GM20000 (cell line): Measurements from ENCODE around the gene KCNK4.

Experiments
- DNase-seq: peaks from one replicate; pipeline ENCODE4 v3.0.0; 2012; ENCODE audit warnings: low spot score
- TF ChIP-seq, protein P1 (sequence below): IDR thresholded peaks from 2 replicates; pipeline ENCODE4 v1.5.1; 2012; ENCODE audit warnings: mild to moderate bottlenecking, control low read depth; ENCODE audit errors: extremely low read depth, missing control alignments

The KCNK4 gene

DNA sequence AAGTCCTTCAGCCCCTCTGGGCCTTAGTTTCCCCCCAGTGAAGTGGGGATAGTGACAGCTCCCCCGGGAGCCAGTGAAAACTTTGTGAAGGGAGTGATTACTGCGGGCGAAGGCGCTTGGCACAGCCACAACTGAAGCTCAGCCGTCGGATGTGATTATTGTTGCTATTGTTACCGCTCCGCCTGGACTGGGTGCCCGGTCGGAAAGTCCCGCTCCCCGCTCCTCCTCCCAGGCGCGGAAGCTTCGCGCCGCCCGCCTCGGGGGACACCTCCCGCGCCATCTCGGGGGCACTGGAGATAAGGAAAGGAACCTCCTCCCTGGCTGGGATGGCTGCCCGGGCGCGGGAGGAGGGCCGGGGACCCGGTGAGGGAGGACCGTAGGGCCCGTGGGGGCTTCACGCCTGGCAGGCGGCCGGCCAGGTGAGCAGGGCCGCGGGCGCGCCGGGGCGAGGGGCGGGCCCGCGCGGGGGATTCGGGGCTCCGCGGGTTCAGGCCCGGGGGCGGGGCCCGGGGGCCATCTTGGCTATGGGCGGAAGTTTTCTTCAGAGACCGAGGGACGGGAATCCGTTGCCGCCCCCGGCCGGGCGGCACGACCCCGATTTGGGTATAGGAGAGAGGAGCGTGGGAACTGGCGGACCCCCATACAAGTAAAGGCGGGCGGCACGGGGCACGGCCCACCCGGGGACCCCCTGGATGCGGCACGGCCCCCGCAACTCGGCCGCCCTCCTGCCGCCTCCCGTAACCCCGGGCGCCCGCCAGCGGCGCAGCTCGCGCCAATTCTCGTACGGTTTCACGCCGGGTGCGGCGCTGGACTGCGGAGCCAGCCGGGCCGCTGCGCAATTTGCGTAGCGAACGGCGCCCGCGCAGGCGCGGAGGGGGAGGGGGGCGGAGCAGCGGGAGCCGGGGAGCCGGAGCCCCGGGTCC, 5.9 kb upstream of the KCNK4 start, which contains the start of gene GPR137:
Gene GPR137, plus strand, starts transcription at position 887 of the 923 bp plus-strand sequence. CDS start 677 bp downstream, outside the sequence.
- DNase-seq: peak; percentile 98
- TF ChIP-seq, protein P1, sequence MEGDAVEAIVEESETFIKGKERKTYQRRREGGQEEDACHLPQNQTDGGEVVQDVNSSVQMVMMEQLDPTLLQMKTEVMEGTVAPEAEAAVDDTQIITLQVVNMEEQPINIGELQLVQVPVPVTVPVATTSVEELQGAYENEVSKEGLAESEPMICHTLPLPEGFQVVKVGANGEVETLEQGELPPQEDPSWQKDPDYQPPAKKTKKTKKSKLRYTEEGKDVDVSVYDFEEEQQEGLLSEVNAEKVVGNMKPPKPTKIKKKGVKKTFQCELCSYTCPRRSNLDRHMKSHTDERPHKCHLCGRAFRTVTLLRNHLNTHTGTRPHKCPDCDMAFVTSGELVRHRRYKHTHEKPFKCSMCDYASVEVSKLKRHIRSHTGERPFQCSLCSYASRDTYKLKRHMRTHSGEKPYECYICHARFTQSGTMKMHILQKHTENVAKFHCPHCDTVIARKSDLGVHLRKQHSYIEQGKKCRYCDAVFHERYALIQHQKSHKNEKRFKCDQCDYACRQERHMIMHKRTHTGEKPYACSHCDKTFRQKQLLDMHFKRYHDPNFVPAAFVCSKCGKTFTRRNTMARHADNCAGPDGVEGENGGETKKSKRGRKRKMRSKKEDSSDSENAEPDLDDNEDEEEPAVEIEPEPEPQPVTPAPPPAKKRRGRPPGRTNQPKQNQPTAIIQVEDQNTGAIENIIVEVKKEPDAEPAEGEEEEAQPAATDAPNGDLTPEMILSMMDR: no peak

DNA sequence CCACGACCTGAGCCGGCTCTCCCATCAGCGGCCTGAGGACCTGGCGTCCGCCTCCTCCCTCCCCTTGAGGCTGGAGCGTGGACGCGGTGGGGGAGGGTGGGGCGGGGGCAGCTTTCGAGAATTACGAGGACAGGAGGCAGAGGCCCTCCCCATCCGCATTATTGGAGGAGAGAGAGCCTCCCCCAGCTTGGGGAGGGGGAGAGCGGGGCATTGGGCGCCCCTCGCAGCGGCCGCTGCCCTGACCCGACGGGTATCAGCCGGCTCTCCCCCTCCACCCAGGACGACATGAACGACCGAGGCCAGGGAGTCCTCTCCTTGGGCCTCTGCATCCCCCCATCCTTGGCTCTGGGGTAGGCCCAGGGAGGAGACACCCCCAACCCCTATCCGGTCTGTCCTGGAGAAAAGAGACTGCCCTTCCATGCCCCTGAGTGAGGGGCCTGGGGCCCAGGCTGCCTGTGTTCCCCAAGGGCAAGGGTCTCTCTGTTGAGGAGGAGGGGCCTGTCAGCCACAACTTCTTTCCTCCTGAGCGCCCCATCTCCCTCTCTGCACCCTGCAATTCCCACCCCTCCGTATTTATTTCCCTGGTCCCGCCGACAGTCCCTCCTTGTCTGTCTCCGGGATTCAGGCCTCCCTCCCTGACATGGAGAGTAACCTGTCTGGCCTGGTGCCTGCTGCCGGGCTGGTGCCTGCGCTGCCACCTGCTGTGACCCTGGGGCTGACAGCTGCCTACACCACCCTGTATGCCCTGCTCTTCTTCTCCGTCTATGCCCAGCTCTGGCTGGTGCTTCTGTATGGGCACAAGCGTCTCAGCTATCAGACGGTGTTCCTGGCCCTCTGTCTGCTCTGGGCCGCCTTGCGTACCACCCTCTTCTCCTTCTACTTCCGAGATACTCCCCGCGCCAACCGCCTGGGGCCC, 5.0 kb upstream of the KCNK4 start:
- no peak for DNase-seq
- TF ChIP-seq, protein P1: no peak

DNA sequence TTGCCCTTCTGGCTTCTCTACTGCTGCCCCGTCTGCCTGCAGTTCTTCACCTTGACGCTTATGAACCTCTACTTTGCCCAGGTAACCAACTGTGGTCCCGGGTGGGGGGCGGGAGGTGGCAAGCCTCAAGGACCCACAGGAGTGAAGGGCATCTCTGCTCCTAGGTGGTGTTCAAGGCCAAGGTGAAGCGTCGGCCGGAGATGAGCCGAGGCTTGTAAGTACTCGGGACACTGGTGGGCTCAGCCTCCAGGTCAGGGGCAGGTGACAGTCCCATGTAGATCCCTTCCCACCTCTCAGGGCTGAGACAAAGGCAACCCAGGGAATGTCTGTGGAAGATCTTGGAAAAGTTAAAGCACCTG, 4.3 kb upstream of the KCNK4 start:
- DNase-seq: no peak
- TF ChIP-seq, protein P1: no peak

DNA sequence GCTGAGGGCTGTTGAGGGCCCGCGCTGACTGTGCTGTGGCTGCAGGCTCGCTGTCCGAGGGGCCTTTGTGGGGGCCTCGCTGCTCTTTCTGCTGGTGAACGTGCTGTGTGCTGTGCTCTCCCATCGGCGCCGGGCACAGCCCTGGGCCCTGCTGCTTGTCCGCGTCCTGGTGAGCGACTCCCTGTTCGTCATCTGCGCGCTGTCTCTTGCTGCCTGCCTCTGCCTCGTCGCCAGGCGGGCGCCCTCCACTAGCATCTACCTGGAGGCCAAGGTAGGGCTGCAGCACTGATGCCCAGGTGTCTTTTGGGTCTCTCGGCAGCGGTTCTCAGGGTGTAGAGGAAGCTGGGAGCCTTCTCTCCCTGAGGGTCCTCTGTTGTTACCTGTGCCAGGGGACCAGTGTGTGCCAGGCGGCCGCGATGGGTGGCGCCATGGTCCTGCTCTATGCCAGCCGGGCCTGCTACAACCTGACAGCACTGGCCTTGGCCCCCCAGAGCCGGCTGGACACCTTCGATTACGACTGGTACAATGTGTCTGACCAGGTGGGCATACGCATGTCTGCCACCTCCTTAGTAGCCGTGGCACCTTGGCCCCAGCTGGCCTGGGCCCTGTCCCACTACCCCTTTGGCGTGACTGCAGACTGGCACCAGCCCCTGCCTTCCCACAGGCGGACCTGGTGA, 3.3 kb upstream of the KCNK4 start:
- DNase-seq: no peak
- TF ChIP-seq, protein P1: no peak

DNA sequence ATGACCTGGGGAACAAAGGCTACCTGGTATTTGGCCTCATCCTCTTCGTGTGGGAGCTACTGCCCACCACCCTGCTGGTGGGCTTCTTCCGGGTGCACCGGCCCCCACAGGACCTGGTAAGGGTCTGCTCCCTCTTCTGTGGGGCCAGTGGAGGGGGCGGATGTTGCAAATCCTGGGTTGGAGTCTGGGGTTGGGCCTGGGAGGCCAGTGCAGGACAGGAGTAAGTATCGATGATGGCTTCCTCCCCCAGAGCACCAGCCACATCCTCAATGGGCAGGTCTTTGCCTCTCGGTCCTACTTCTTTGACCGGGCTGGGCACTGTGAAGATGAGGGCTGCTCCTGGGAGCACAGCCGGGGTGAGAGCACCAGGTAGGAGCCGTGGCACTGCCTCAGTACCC, 2.8 kb upstream of the KCNK4 start:
- no peak for DNase-seq
- TF ChIP-seq, protein P1: no peak

DNA sequence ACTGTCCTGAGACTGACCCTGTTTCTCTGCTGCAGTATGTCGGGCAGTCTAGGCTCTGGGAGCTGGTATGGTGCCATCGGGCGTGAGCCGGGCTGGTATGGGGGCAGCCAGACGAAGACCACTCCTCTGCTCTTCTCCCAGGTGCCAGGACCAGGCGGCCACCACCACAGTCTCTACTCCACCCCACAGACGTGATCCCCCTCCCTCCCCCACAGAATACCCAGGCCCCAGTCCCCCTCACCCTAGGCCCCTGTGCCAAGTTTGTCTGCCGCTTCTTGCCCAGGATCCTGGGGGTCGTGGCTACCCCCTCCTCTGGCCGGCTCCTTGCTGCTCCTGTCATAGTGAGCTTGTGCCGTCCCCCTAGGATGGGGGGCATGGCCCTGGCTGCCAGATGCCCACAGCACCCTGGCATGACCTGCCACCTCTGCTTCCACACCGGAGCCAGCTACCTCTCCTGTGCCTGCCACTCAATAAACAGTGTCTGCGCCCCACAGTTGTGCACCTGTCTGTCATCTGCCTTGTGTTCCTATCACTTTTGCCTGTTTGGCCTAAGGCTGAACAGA, 2.0 kb upstream of the KCNK4 start:
- no peak for DNase-seq
- TF ChIP-seq, protein P1: no peak
